ENCODE measurements around the gene CBY2.

CBY2 gene

DNA sequence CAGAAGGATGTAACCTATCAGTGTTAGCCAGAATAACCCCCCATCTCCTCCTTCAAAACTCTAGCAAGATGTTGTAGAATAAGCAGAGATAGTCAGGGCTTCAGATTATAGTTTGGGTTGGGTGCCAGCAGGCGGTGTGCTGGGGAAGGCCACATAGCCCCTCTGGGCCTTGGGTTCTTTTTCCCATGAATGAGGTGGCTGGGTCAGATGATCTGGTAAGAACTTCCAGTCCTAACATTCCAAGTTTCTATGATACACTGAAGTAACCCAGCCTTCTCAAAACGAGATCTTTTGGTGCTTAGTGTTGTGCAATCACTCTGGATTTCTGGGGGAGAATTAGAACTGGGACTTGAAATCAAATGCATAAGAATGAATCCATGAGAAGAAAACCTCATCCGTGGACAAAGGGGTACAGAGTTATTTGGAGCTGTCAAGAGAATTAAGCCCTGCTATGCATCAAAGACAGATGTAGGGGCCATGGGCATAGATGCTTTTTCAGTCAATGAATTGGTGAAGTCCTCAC lies 810 bp downstream of the CBY2 start:
- DNase-seq: no peak

DNA sequence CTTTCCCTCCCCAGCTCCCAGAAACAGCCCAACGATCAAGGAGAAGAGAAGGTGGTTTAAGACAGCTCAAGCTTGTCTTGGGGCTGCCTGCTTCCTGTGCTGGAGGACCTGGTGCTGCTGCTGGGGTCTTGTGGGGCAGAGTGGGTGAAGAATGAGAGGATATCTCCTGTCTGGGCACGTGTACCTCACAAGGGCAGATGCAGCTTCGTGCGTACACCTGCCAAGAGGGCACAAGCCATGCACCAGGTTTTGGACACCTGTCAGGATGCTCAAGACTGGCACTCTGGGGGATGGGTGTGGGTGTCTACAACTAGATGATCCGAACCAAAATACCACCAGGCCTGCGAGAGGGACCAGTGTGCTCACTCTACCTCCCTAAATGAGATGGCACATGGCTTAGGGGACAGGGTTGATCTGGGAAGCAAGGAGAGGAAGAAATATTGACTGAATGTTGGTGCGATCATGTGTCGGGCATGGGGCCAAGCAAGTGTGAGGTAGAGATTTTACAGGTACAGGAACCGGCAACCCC lies 2.2 kb downstream of the CBY2 start:
- no peak for DNase-seq

- no peak for DNase-seq
Observed at GRCh38 chr13:45704854-45705695, 3.0 kb downstream of the CBY2 start.

GRCh38 chr13:45705918-45706317 lies 3.8 kb downstream of the CBY2 start:
- DNase-seq: no peak

- no peak for DNase-seq
Observed at GRCh38 chr13:45707516-45708100, 5.5 kb downstream of the CBY2 start.

GRCh38 chr13:45711951-45712350 lies 9.8 kb downstream of the CBY2 start:
- DNase-seq: no peak

DNA sequence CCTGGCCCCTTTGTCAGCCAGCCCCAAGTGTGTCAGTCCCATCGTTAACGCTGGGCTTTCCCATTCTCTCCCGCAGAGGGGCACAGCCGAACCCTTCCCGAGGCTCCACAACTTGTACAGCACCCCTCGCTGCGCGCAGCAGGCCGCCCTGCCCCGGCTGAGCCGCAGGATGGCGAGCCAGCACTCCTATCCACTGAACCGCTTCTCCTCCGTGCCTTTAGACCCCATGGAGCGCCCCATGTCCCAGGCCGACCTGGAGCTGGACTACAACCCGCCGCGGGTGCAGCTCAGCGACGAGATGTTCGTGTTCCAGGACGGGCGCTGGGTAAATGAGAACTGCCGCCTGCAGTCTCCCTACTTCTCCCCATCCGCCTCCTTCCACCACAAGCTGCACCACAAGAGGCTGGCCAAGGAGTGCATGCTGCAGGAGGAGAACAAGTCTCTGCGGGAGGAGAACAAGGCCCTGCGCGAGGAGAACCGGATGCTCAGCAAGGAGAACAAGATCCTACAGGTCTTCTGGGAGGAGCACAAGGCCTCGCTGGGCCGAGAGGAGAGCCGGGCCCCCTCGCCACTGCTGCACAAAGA lies 11.1 kb downstream of the CBY2 start:
- DNase-seq: no peak

DNA sequence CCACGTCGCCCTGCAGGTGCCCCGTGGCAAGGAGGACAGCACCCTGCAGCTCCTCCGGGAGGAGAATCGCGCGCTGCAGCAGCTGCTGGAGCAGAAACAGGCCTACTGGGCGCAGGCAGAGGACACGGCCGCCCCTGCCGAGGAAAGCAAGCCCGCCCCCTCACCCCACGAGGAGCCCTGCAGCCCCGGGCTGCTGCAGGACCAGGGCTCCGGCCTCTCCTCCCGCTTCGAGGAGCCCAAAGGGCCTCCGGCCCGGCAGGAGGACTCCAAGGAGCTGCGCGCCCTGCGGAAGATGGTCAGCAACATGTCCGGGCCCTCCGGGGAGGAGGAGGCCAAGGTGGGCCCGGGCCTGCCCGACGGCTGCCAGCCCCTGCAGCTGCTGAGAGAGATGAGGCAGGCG lies 11.6 kb downstream of the CBY2 start:
- no peak for DNase-seq

DNA sequence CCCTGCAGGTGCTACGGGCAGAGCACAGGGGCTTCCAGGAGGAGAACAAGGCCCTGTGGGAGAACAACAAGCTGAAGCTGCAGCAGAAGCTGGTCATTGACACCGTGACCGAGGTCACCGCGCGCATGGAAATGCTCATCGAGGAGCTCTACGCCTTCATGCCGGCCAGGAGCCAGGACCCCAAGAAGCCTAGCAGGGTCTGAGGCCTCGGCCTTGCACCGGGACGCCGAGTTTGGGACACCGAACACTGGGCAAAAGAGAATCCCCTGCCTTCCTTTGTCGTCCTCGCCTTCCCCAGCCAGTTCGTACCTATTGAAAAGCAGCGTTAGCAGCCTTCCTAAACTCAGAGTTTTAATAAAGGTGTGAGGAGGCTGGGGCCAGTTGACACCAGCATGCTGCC lies 12.1 kb downstream of the CBY2 start:
- DNase-seq: no peak

DNA sequence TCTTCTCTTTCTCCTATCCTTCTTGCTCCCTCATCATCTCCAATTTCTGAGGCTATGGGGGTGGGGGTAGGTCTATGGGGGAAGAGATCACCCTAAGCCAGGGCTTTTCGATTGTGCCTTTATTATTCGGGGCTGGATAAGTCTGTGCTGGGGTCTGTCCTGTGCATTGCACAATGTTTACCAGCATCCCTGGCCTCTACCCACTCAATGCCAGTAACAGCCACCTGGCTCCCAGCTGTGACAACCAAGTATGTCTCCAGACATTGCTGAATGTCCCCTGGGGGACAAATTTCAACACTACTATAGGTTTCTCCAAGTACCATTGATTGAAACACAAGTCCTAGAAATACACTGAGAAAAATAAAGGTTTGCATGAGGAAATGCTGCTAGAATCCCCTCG lies 13.2 kb downstream of the CBY2 start:
- DNase-seq: no peak

DNA sequence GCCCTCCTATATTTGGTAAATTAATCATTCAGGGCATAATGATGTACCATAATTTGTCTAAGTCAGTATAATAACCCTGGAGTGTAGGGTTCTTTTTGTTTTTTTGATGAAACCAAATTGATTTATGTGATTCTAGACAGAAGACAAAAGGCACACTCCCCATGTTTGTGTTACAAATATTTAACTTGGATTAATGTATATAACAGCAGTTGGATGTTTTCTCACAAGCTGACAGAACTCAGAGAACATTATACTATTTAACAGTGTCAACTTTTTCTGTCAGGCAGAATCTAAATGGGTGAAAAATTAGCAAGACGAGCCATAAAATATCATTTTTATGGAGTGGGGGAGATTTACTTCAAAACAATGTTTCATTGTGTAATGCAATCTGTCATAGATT lies 15.2 kb downstream of the CBY2 start:
- no peak for DNase-seq

GRCh38 chr13:45718063-45718462 lies 15.9 kb downstream of the CBY2 start:
- DNase-seq: no peak

DNA sequence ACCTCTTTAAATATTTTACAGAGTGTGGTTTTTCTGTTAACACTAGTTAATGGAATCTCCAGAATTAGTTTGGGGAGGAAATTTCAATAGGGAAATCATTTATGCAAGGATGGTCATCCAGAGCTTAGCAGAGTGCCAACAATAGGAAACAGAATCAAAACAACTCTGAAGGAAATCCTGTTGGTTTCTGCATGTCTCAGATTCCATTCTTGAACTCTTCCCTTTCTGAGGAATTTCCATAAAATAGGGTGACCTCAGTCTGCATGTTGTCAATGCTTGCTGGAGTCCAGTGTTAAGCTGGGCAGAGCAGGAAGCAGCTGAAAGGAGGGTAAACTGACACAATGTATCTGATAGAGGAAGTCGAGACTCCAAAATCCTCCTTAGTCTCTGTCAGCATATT lies 16.9 kb downstream of the CBY2 start:
- DNase-seq: no peak

GRCh38 chr13:45721203-45721731 lies 19.1 kb downstream of the CBY2 start:
- DNase-seq: no peak

GRCh38 chr13:45723798-45724197 lies 21.7 kb downstream of the CBY2 start:
- no peak for DNase-seq

DNA sequence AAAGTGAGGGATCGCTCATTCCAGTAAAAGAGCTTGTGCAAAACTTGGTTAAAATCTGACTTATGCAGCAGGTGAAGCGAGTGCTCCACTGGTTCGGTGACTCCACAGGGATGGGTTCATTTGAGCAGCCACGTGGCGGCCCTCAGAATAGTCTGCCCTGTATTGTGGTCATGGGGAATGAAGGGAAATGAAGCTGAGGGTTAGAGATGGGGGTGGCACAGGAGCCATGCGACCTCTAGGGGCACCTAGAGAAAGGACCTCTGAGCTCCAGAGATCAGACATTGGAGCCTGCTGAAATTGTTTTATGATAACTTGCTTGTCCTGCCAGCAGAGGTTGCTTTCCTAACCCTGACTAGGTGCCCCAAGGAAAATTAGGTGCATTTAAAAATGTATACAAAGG lies 26.6 kb downstream of the CBY2 start:
- DNase-seq: no peak

GRCh38 chr13:45731455-45731854 lies 29.3 kb downstream of the CBY2 start:
- DNase-seq: no peak

DNA sequence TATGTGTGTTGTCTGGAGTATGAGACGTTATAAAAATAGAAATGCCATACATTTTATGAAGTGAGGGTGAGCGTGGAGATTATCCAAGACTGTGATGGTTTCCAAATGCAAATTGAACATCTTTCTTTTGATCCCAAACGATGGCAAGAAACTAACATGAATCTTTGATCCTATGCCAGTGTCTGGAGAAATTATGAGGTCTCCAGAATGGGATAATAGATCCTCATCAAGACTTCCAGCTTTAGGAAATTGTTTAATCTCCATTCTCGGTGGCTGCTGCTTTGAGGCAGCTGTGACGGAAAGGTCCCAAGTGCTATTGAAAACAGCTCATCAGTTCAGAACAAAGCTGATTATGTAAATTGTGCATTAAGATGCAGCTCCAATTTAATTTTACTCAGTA lies 30.8 kb downstream of the CBY2 start:
- DNase-seq: peak; percentile 83

- no peak for DNase-seq
Observed at GRCh38 chr13:45733361-45733760, 31.2 kb downstream of the CBY2 start.

- no peak for DNase-seq
Observed at GRCh38 chr13:45737571-45738017, 35.5 kb downstream of the CBY2 start.

GRCh38 chr13:45742985-45743384 lies 40.9 kb downstream of the CBY2 start:
- no peak for DNase-seq

- DNase-seq: no peak
Observed at GRCh38 chr13:45744979-45745378, 42.9 kb downstream of the CBY2 start.

- DNase-seq: no peak
Observed at GRCh38 chr13:45747071-45747470, 45.0 kb downstream of the CBY2 start.

Measured in NCI-H524 treated with DMSO at 0.1 percent for 48 hours (cell line).